ENCODE measurements around the gene PRODH. TPM values are rescaled to one million over a fixed set of nuclear protein-coding genes. Genes with fewer than 3 reads are reported as not detected.
"Not testable (repeated sequence)": the region's sequence is repeated elsewhere in the genome, so short reads cannot be mapped to it uniquely, and the experiment has no call there.

PRODH gene
- total RNA-seq, 1 donor from 2014 or later, result 16.1 TPM

DNA sequence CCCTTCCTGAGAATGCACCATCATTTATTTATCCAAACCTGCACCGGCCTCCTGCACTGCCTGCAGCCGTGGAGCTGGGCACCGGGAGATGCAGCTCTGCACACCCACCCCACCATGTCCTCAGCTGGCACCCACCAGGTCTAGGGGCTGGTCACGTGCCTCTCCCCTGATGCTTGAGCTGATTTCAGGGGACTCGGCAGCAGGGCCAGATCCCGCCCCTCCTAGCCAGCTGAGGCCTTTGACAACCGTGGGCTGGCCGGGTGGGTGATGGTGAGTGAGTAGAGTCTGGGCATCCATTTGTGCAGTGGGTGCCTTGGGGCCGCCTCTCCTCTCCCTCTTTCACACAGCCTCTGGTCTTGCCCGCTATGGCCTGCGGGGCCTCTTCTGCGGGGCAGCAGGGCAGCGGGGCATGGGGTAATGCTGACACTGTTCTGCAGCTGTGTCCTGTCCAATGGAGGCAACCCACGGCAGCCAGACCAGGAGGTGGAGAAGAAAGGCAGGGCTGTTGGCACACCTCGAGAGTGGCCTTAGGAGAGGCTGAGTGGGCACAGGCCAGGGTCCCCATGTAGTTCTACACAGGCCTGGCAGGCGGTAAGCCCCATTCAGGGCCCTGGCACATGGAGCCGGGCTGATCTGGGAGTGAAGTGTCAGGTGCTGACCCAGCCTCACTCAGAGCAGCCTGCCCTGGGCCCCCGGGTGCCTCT lies 38.5 kb upstream of the PRODH start:
- Mint-ChIP-seq H3K4me3 (no peak overlapping the region), H3K4me1 (ENCODE audit: unreplicated experiment) (no peaks in the 10 kb centered on the region), H3K27ac (no peak overlapping the region), H3K27me3 (no peaks in the 10 kb centered on the region), H3K36me3 (peaks cover 5% of the 10 kb centered on the region), H3K9me3 (no peaks in the 10 kb centered on the region)
- no peak for DNase-seq (ENCODE audit: extremely low spot score, unreplicated experiment)
- TF ChIP-seq, protein P1, sequence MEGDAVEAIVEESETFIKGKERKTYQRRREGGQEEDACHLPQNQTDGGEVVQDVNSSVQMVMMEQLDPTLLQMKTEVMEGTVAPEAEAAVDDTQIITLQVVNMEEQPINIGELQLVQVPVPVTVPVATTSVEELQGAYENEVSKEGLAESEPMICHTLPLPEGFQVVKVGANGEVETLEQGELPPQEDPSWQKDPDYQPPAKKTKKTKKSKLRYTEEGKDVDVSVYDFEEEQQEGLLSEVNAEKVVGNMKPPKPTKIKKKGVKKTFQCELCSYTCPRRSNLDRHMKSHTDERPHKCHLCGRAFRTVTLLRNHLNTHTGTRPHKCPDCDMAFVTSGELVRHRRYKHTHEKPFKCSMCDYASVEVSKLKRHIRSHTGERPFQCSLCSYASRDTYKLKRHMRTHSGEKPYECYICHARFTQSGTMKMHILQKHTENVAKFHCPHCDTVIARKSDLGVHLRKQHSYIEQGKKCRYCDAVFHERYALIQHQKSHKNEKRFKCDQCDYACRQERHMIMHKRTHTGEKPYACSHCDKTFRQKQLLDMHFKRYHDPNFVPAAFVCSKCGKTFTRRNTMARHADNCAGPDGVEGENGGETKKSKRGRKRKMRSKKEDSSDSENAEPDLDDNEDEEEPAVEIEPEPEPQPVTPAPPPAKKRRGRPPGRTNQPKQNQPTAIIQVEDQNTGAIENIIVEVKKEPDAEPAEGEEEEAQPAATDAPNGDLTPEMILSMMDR (conservative IDR thresholded peaks at IDR 0.05), result no peak

- DNase-seq (ENCODE audit: extremely low spot score, unreplicated experiment), result no peak
- H3K27me3 Mint-ChIP-seq, result no peaks in the 10 kb centered on the region
- no peak overlapping the region for H3K4me3 Mint-ChIP-seq
- no peak overlapping the region for H3K27ac Mint-ChIP-seq
- TF ChIP-seq, protein P1 (conservative IDR thresholded peaks at IDR 0.05), result no peak
- H3K9me3 Mint-ChIP-seq, result no peaks in the 10 kb centered on the region
- H3K4me1 Mint-ChIP-seq (ENCODE audit: unreplicated experiment), result no peaks in the 10 kb centered on the region
- H3K36me3 Mint-ChIP-seq, result peaks cover 5% of the 10 kb centered on the region
These were observed 37.4 kb upstream of the PRODH start for GRCh38 chr22:18973264-18974031.

DNA sequence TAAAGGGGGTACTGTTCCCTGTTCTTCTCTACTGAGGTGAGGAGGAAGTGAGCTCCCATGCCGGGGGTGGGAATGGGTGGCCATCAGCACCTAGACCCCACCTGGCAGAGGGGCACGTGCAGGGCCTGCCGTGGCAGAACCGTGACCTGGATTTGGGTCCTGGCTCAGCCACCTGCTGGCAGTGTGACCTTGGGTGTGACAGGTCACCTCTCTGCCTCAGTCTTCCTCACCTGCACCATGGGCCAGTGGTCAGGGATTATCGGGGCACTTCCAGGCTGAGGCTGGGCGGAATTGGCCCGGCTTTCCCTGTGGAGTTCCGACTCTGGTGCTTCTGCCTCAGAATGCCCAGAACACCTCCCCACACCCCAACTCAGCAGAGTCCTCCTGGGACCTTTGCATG lies 36.5 kb upstream of the PRODH start:
- H3K4me3 Mint-ChIP-seq; H3K36me3 Mint-ChIP-seq; H3K27me3 Mint-ChIP-seq; H3K27ac Mint-ChIP-seq; DNase-seq (ENCODE audit: extremely low spot score, unreplicated experiment); H3K9me3 Mint-ChIP-seq; H3K4me1 Mint-ChIP-seq (ENCODE audit: unreplicated experiment): not testable (repeated sequence)

DNA sequence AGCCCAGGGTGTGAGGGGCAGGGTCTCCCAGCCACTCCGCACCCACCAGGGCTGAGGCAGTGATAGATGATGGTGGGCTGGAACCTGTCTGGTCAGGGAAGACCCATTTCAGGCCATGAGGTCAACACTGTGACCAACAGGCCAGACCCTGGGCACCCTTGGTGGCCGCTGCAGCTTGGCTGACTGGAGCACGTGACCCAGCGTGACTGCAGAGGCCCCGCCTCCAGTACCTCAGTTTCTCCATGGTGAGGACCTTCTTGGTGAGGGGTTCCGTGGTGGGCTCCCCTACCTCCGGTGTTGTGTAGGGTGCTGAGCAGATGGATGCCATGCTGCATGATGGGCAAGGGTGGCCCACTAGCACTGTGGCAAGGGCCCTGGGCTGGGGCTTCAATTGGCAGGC lies 35.9 kb upstream of the PRODH start:
- not testable (repeated sequence) for DNase-seq (ENCODE audit: extremely low spot score, unreplicated experiment); H3K27me3 Mint-ChIP-seq; H3K4me1 Mint-ChIP-seq (ENCODE audit: unreplicated experiment); H3K36me3 Mint-ChIP-seq; H3K9me3 Mint-ChIP-seq; H3K27ac Mint-ChIP-seq
- H3K4me3 Mint-ChIP-seq, result peak overlapping the region; percentile 84

GRCh38 chr22:18971321-18971751 lies 35.2 kb upstream of the PRODH start:
- Mint-ChIP-seq H3K27me3 (no peaks in the 10 kb centered on the region), H3K27ac (no peak overlapping the region), H3K36me3 (no peaks in the 10 kb centered on the region), H3K4me3 (peak overlapping the region; percentile 84), H3K9me3 (no peaks in the 10 kb centered on the region), H3K4me1 (ENCODE audit: unreplicated experiment) (no peaks in the 10 kb centered on the region)
- TF ChIP-seq, protein P1 (conservative IDR thresholded peaks at IDR 0.05), result no peak
- DNase-seq (ENCODE audit: extremely low spot score, unreplicated experiment), result no peak

DNA sequence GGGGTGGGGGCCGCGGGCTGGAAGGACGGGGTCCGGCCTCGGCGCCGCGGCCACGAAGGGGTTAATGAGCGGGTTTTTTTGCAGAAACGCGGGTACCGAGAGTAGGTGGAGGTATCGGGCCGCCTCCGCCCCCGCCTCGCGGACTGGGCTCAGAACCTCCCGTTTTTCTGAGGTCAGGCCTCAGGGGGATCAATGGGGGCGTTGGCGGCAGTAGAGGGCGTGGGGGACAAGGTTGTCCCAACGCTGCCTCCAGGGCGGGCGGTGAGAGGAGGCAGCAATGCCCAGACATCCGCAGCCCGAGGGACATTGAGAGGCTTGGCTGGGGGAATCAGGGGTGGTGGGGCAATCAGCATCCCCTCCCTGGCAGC lies 34.8 kb upstream of the PRODH start:
- H3K4me3 Mint-ChIP-seq, result peak overlapping the region; percentile 75
- no peaks in the 10 kb centered on the region for H3K36me3 Mint-ChIP-seq
- no peak overlapping the region for H3K27ac Mint-ChIP-seq
- no peak for DNase-seq (ENCODE audit: extremely low spot score, unreplicated experiment)
- no peaks in the 10 kb centered on the region for H3K9me3 Mint-ChIP-seq
- H3K27me3 Mint-ChIP-seq, result no peaks in the 10 kb centered on the region
- H3K4me1 Mint-ChIP-seq (ENCODE audit: unreplicated experiment), result no peaks in the 10 kb centered on the region
- TF ChIP-seq, protein P1 (conservative IDR thresholded peaks at IDR 0.05), result no peak
